C4-2B (cell line): ENCODE measurements around the gene HLCS.

Experiments
- H3K27ac ChIP-seq: fragments of 450-650 bp; 2 replicates; pipeline ENCODE4 v1.5.1; 2017
- CTCF ChIP-seq: fragments of 450-650 bp; conservative IDR thresholded peaks from 2 replicates; pipeline ENCODE4 v1.5.1; 2017; ENCODE audit warnings: mild to moderate bottlenecking
- ZFX ChIP-seq: fragments of 450-650 bp; IDR thresholded peaks from 2 replicates; pipeline ENCODE4 v1.6.1; 2017

HLCS gene

GRCh38 chr21:36716387-36716786, 250.1 kb downstream of the HLCS start:
- no peak overlapping the region for H3K27ac ChIP-seq
- TF ChIP-seq CTCF (no peak), ZFX (no peak)

- TF ChIP-seq CTCF: no peak
- TF ChIP-seq ZFX: no peak
- no peak overlapping the region for H3K27ac ChIP-seq
Measured at GRCh38 chr21:36713746-36714145, 252.7 kb downstream of the HLCS start.

- TF ChIP-seq ZFX: no peak
- no peak for TF ChIP-seq CTCF
Measured at GRCh38 chr21:36710729-36711048, 255.8 kb downstream of the HLCS start.

GRCh38 chr21:36709868-36710728, 256.4 kb downstream of the HLCS start:
- no peak overlapping the region for H3K27ac ChIP-seq
- TF ChIP-seq CTCF (no peak), ZFX (no peak)

More at GRCh38 chr21:36710729-36711048, 255.8 kb downstream of the HLCS start:
- no peak overlapping the region for H3K27ac ChIP-seq

GRCh38 chr21:36709030-36709867, 257.2 kb downstream of the HLCS start:
- H3K27ac ChIP-seq: no peak overlapping the region
- TF ChIP-seq CTCF (no peak), ZFX (no peak)

- TF ChIP-seq ZFX (no peak), CTCF (no peak)
- H3K27ac ChIP-seq: no peak overlapping the region
Measured at GRCh38 chr21:36708286-36709029, 258.0 kb downstream of the HLCS start.
